NCI-H1436 (cell line): ENCODE measurements around the gene LRCH2.
A peak's percentile ranks its signal among the peaks of the same experiment; 100 is the strongest.
"Not testable (repeated sequence)": the region's sequence is repeated elsewhere in the genome, so short reads cannot be mapped to it uniquely, and the experiment has no call there.

ENCODE experiments used
- DNase-seq: peaks from one replicate; lab custom pipeline; 2025; lab: John Stamatoyannopoulos, UW

The LRCH2 gene

DNA sequence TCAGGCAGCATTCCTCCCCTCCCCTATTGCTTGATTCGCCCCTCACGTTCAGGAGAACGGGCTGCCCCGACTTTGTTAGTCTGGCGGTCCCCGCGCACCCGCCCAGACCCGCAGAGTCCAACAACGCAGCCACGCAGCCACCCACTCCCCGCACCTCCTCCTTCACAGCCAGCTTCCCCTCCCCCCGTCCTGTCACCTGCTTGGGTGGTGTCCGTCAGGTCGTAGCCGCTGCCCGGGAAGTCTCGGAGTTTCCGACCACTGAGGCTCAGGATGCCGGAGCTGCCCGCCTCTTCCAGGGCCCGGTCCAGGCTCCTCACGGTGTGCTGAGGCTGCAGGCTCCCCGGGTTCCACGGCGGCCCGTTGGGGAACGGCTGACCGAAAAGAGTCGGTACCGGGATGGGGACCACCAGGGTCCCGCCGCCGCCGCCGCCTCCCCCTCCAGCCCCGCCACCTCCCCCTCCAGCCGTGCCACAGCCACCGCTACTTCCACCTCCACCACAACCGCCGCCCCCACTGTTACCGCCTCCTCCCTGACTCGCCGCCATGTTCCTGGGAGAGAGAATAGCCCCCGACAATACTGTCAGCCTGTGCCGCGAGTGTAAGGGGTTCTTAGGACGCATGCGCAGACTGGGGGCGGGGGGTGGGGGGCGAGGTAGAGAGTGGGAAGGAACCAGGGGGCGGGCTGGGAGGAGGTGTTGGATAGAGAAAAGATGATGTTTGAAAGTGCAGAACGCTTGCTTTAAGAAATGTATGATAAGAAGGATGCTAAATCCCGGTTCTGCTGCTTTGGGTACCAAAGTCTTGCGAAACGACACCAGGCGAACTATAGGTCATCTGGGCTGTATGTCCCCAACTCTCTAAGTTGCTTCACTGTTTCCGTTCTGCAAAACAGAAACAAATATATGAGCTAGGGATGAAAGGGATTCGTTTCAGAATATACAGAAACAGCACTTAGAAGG lies at the start of gene LRCH2:
Gene LRCH2 (minus strand): TSS at position 600 of the 959 bp plus-strand sequence. CDS start 55 bp downstream, at position 545.
- no peak for DNase-seq

DNA sequence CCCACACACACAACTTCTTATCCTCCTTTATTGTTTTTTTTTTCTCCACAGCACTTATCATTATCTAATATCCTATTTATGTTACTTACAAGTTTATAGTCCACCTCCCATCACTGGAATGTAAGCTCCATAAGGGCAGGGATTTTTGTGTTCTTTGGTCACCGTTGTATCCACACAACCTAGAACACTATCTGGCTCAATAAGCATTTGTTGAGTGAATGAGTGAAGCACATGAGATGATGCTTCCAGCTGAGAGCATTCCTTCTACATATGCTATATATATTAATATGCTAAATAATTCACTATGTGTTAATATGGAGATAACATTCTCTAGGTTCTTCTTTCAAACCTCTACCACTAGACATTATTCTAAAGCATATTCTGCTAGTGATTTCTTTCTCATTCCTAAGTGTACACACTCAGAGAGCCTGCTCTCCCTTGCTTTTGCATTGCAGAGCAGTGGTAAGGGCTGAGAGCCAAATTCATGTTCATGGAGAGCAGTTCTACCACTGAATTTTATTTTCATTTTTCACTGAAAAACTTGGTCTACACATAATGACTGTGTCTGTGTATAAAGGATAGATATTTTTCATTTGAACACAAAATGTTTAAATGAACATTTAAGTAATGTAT lies 35.3 kb upstream of the LRCH2 start:
- DNase-seq: no peak

- DNase-seq: no peak
These were observed 34.5 kb upstream of the LRCH2 start for GRCh38 chrX:115268421-115268820.

DNA sequence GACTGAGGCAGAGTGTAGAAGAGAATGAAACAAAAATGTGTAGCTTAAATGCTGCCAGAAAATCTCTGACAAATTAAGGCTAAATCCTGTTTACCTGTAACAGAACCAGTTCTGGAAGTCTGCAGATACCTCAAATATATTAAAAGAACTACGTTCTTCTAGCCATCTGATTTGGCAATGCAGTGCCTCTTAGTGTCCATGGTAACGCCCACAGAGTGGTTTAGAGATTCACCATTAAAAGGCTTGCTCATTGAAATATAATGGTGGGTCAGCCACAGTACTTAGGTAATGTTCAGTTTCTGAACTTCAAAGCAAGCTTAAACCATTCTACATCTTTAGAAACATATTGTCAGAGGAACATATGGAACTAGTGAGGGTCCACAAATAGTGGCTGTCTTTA lies 32.4 kb upstream of the LRCH2 start:
- no peak for DNase-seq

DNA sequence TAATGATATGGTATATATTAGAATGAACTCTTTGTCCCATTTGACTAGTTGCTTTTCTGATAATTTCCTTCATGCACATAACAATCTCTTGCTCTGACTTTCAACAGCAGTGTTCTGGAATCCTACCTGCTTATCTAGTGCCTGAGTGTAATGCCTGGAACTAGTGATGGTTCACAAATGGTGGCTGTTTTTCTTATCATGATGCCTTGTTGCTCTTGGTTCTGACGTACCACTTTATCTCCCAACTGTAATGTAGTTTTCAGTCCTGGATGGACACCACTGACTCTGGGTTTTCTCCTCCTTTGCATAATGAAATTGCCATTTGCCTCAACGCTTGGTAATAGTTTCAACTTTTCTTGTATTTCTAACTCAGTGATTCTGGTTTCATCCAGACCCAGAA lies 30.1 kb upstream of the LRCH2 start:
- DNase-seq: no peak

DNA sequence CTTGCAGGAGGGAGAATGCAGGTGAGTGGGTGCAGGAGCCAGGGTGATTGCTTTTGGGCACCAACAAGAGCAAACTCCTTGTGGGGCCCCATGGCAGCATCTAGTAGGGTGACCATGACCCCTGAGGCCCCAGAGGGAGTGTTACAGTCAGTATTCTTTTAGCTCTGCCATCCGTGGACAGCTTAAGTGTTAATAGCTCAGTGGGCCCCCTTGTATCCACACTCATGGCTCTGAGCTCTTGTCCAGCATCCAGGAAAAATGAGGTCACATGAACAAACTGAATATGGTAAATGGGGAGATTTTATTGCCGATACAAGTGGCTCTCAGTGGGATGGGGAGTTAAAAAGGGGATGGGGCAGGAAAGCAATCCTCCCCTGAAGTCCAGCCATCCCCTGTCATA lies 27.3 kb upstream of the LRCH2 start:
- no peak for DNase-seq

GRCh38 chrX:115260330-115260729 lies 26.4 kb upstream of the LRCH2 start:
- no peak for DNase-seq

- DNase-seq: no peak
These were observed 25.5 kb upstream of the LRCH2 start for GRCh38 chrX:115259238-115259875.

DNA sequence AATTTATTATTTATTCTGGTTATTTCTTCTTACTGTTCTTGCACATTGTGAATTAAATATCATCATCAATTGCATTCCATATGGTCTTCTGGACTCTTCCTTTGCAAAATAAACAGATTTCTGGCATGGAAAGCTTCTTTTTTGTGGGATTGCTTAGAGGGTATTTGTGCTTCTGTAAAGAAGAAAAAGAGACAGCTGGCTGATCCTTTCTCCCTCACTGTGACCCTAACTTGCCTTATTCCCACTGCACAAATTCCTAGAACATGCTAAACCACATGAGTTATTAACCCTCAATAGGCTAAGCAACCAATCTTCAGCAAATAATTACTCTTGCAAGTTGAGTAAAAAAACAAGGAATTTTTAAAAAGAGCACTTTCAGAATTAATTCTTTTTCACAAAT lies 23.8 kb upstream of the LRCH2 start:
- no peak for DNase-seq

DNA sequence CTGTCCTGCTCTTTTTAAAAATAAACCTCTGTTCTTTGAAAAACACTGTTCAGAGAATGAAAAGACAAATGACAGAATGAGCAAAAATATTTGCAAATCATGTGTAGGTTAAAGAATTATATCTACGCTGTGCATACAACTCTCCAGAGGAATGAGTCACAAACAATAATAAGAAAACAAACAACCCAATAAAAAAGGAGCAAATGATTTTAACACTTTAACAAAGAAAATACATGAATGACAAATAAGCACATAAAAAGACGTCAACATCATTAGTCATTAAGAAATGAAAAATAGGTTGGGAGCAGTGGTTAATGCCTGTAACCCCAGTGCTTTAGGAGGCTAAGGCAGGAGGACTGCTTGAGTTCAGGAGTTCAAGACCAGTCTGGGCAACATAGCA lies 21.1 kb upstream of the LRCH2 start:
- no peak for DNase-seq

DNA sequence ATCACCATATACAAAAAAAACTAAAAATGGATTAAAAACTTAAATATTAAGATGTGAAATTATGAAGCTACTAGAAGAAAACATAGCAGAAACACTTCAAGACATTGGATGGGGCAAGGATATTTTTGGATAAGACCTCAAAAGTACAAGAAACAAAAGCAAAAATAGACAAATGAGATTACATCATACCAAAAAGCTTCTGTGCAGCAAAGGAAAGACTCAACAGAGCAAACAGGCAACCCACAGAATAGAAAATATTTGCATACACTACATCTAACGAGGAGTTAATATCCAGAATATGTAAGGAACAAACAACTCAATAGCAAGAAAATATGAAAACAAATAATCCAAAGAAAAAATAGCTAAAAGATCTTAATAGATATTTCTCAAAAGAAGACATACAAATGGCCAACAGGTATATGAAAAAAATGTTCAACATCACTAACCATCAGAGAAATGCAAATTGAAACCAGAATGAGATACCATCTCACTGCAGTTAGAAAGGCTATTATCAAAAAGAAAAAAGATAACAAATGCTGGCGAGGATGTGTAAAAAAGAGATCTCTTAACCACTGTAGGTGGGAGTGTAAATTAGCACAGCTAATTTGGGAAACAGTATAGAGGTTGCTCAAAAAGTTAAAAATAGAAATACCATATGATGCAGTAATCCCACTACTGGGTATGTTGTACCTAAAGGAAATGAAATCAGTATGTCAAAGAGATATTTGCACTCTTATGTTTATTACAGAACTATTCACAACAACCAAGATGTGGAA lies 17.8 kb upstream of the LRCH2 start:
- DNase-seq: no peak

DNA sequence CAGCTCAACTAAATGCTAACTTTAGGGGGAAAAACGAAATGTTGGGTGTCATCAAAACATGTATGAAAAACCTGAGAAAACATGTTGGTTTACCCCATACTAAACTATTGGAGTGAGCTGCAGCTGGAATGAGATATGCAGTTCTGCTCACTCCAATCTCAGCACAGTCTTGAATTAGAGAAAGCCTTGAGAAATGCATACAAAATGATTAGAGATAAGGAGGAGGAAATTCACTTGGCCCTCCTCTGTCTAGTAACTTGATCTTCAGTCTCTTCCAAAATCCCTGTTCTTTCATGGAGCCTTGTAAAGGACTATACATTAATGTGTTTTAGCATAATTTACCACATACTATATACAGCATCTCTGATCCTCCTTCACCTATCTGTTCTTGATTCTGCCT lies 3.2 kb upstream of the LRCH2 start:
- no peak for DNase-seq

DNA sequence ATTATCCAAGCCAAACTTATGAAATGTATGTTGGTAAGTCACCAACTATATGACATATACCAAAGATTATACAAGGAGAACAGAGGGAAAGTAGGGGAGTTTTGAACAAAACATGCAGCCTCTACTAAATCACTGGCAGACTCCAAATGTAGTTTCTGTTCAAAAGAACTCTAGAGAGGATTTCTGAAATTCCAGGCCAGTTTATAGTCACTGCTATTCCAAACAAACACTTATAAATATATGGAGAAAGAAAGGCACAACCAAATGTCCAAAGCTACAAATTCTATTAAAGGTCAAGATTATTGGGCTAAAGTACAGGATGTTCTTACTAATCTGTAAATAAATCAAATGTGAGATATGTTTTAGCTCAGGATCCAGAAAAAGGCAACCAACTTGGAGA lies 2.7 kb upstream of the LRCH2 start:
- DNase-seq: no peak

DNA sequence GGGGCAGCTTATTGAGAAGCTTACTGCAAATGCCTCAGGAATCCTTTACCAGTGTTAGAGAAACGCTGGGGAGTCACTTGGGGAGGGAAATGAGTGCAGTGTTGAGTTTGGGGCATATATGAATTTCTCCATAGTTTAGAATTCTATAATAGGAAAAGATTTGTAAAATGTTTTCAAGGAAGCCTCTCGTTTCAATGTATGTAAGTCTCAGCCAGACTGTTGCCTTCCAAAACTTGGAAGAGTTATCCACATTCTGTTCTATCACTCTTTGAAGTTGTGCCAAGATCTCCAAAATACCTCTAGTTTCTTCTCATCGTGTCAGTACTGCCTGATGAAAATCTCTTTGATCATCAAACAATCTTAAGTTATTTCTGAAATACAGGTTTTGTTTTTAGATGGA lies 565 bp upstream of the LRCH2 start:
- no peak for DNase-seq

GRCh38 chrX:115232933-115233496 lies 881 bp downstream of the LRCH2 start:
- DNase-seq: no peak

- no peak for DNase-seq
These were observed 4.4 kb downstream of the LRCH2 start for GRCh38 chrX:115229337-115230003.

GRCh38 chrX:115226929-115227328 lies 7.0 kb downstream of the LRCH2 start:
- peak; percentile 5 for DNase-seq

- DNase-seq: not testable (repeated sequence)
These were observed 16.6 kb downstream of the LRCH2 start for GRCh38 chrX:115217346-115217745.

GRCh38 chrX:115214605-115215004 lies 19.3 kb downstream of the LRCH2 start:
- DNase-seq: no peak

DNA sequence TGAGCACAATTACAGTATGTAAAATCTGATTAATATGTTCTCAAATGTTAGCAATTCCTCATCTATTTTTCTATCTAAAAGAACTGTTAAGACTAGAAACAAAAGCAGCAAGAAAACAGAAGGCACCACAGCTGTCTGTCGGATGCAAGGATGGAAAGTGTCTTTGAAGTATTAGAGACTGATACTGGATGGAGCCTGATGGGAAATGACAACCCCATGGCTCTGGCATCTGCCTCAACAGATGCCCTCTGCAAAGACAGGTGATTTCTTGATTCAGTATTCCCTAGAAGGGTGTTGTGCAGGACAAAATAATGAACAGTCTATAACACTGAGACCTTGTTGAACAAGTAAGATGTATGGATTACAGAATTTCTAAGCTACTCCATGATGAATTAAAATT lies 19.7 kb downstream of the LRCH2 start:
- DNase-seq: no peak

GRCh38 chrX:115209547-115209946 lies 24.3 kb downstream of the LRCH2 start:
- not testable (repeated sequence) for DNase-seq
